Measurements from ENCODE around the gene ZNF845.

ZNF845 gene

DNA sequence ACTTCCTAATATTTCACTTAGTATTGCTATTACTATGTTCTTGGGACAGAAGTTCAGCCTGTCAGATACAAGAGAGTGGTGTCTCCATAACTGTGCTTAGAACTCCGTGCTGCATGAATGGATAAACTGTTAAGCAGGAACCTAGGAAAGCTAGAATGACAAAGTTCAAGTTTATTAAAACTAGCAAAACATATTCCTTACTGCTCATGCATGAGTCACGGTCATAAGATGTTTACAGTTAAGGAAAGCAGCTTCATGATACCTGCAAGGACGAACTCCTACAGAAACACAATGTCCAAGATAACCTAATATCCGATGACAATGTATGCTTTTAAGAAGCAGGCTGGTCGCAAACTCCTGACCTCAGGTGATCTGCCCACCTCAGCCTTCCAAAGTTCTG lies 55.4 kb downstream of the ZNF845 start:
- H3K9me2 ChIP-seq (replicated peaks; ENCODE audit: insufficient read depth, low read length) = no peaks in the 10 kb centered on the region
- H3K4me2 ChIP-seq (ENCODE audit: low read depth, low read length, poor library complexity, severe bottlenecking) = no peak overlapping the region
- no peak overlapping the region for H3K9ac ChIP-seq (ENCODE audit: low read length)
- H4K20me1 ChIP-seq (ENCODE audit: low read depth, low read length) = no peaks in the 10 kb centered on the region
- H3F3A ChIP-seq (ENCODE audit: insufficient read depth) = no peaks in the 10 kb centered on the region
- no peak for TF ChIP-seq EZH2phosphoT487 (conservative IDR thresholded peaks at IDR 0.05; ENCODE audit: low read length)
- TF ChIP-seq, protein P1, sequence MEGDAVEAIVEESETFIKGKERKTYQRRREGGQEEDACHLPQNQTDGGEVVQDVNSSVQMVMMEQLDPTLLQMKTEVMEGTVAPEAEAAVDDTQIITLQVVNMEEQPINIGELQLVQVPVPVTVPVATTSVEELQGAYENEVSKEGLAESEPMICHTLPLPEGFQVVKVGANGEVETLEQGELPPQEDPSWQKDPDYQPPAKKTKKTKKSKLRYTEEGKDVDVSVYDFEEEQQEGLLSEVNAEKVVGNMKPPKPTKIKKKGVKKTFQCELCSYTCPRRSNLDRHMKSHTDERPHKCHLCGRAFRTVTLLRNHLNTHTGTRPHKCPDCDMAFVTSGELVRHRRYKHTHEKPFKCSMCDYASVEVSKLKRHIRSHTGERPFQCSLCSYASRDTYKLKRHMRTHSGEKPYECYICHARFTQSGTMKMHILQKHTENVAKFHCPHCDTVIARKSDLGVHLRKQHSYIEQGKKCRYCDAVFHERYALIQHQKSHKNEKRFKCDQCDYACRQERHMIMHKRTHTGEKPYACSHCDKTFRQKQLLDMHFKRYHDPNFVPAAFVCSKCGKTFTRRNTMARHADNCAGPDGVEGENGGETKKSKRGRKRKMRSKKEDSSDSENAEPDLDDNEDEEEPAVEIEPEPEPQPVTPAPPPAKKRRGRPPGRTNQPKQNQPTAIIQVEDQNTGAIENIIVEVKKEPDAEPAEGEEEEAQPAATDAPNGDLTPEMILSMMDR (IDR thresholded peaks at IDR 0.05; ENCODE audit: insufficient read depth, low read length, poor library complexity, severe bottlenecking) = no peak
- H3K27me3 ChIP-seq (ENCODE audit: low read length) = no peaks in the 10 kb centered on the region
- H3K9me3 ChIP-seq (ENCODE audit: insufficient read depth, low read length) = peaks cover 32% of the 10 kb centered on the region; the same call in 1 of the 2 replicates
- no peak overlapping the region for H3K4me3 ChIP-seq (ENCODE audit: insufficient read depth, low read length, poor library complexity, severe bottlenecking)
- H3K27ac ChIP-seq (ENCODE audit: low read depth, low read length) = no peak overlapping the region
- peaks cover 24% of the 10 kb centered on the region for H3K36me3 ChIP-seq (ENCODE audit: low read length)
- H3K79me2 ChIP-seq (ENCODE audit: insufficient read depth, low read length) = no peaks in the 10 kb centered on the region
- no peak overlapping the region for H2AFZ ChIP-seq (ENCODE audit: low read depth, low read length, severe bottlenecking)

DNA sequence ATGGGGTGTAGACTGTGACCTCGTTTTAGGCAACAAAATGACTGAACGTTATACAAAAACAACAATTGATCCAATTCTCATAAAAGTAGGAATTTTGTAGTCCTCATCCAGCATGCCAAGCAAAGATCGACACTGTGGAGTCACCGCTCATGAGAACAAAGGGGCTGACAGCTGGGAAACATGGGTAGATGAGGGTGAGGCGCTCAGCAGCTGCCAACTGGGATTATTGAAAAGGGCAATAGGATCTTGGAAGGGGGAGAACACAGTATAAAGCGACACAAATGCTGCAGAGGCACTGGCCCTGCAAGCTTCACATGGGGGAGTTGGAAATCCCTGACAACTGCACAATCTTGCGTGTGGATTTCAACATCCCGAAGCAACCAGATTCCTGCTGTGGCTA lies 56.0 kb downstream of the ZNF845 start:
- TF ChIP-seq, protein P1 (IDR thresholded peaks at IDR 0.05; ENCODE audit: insufficient read depth, low read length, poor library complexity, severe bottlenecking) = no peak
- TF ChIP-seq EZH2phosphoT487 (conservative IDR thresholded peaks at IDR 0.05; ENCODE audit: low read length) = no peak
- no peak overlapping the region for H2AFZ ChIP-seq (ENCODE audit: low read depth, low read length, severe bottlenecking)
- H3K27me3 ChIP-seq (ENCODE audit: low read length) = no peaks in the 10 kb centered on the region
- H3K4me3 ChIP-seq (ENCODE audit: insufficient read depth, low read length, poor library complexity, severe bottlenecking) = no peak overlapping the region
- peaks cover 28% of the 10 kb centered on the region; the same call in 1 of the 2 replicates for H3K9me3 ChIP-seq (ENCODE audit: insufficient read depth, low read length)
- H3K36me3 ChIP-seq (ENCODE audit: low read length) = peaks cover 21% of the 10 kb centered on the region
- H3K9me2 ChIP-seq (replicated peaks; ENCODE audit: insufficient read depth, low read length) = no peaks in the 10 kb centered on the region
- H3K79me2 ChIP-seq (ENCODE audit: insufficient read depth, low read length) = no peaks in the 10 kb centered on the region
- no peaks in the 10 kb centered on the region for H3F3A ChIP-seq (ENCODE audit: insufficient read depth)
- H4K20me1 ChIP-seq (ENCODE audit: low read depth, low read length) = no peaks in the 10 kb centered on the region
- no peak overlapping the region for H3K4me2 ChIP-seq (ENCODE audit: low read depth, low read length, poor library complexity, severe bottlenecking)
- H3K9ac ChIP-seq (ENCODE audit: low read length) = no peak overlapping the region
- no peak overlapping the region for H3K27ac ChIP-seq (ENCODE audit: low read depth, low read length)

DNA sequence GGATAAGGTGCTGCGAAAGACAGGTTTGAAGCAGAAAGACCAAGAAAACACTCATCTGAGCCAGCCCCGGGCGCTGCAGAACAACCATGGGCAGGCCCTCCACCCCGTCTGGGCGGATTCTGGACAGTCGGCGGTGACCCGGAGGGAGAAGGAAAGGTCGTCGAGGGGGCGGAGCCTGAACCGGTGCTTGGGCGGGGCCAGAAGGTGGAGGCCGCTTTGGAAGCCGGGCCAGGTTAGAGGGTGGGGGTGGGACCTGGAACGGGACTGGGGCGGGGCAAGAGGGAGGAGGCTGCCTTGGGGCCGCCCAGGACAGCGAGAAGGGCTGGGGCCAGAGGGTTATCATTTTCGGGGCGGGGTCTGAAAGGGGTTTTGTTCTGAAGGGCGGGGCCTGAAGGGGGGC lies 56.4 kb downstream of the ZNF845 start:
- H3K79me2 ChIP-seq (ENCODE audit: insufficient read depth, low read length) = no peaks in the 10 kb centered on the region
- no peak overlapping the region for H3K4me3 ChIP-seq (ENCODE audit: insufficient read depth, low read length, poor library complexity, severe bottlenecking)
- H3K36me3 ChIP-seq (ENCODE audit: low read length) = peaks cover 17% of the 10 kb centered on the region
- H4K20me1 ChIP-seq (ENCODE audit: low read depth, low read length) = no peaks in the 10 kb centered on the region
- no peak overlapping the region for H2AFZ ChIP-seq (ENCODE audit: low read depth, low read length, severe bottlenecking)
- no peaks in the 10 kb centered on the region for H3K27me3 ChIP-seq (ENCODE audit: low read length)
- H3K9me3 ChIP-seq (ENCODE audit: insufficient read depth, low read length) = peaks cover 26% of the 10 kb centered on the region; the same call in 1 of the 2 replicates
- H3K9me2 ChIP-seq (replicated peaks; ENCODE audit: insufficient read depth, low read length) = no peaks in the 10 kb centered on the region
- H3F3A ChIP-seq (ENCODE audit: insufficient read depth) = no peaks in the 10 kb centered on the region
- no peak overlapping the region for H3K4me2 ChIP-seq (ENCODE audit: low read depth, low read length, poor library complexity, severe bottlenecking)
- TF ChIP-seq EZH2phosphoT487 (conservative IDR thresholded peaks at IDR 0.05; ENCODE audit: low read length) = no peak
- TF ChIP-seq, protein P1 (IDR thresholded peaks at IDR 0.05; ENCODE audit: insufficient read depth, low read length, poor library complexity, severe bottlenecking) = no peak
- H3K27ac ChIP-seq (ENCODE audit: low read depth, low read length) = no peak overlapping the region
- no peak overlapping the region for H3K9ac ChIP-seq (ENCODE audit: low read length)
